Stimulated activated CD4-positive, alpha-beta T cell treated with anti-CD3 and anti-CD28 coated beads, TNF-alpha, amount 100 ng/mL, for 4 hours (primary cell): ENCODE results near the gene TATDN3.
"Not testable (repeated sequence)": the region's sequence is repeated elsewhere in the genome, so short reads cannot be mapped to it uniquely, and the experiment has no call there.

Experiments
- DNase-seq, 3 experiments: peaks; one replicate each; pipeline ENCODE4 v3.0.0-alpha.2; 2020; ENCODE audit warnings: low read depth in 3 of 3

The TATDN3 gene

GRCh38 chr1:212791676-212792395 lies at the start of gene TATDN3, which contains the start of gene NSL1:
TATDN3 (plus strand) TSS chr1:212791894; CDS start chr1:212791922, 28 bp downstream.
NSL1 (minus strand) TSS chr1:212791777; CDS start chr1:212791763, 14 bp downstream.
- DNase-seq: peak; percentile 89 to 96 (median 90)

GRCh38 chr1:212743901-212744475 lies 47.7 kb upstream of the TATDN3 start:
- DNase-seq: no peak

- no peak for DNase-seq
These were observed 46.4 kb upstream of the TATDN3 start for GRCh38 chr1:212745303-212745702.

- DNase-seq: no peak
These were observed 45.1 kb upstream of the TATDN3 start for GRCh38 chr1:212746546-212746945.

GRCh38 chr1:212749821-212750535 lies 41.7 kb upstream of the TATDN3 start:
- no peak for DNase-seq

GRCh38 chr1:212752252-212752933 lies 39.3 kb upstream of the TATDN3 start:
- DNase-seq: no peak

- DNase-seq: no peak
These were observed 38.7 kb upstream of the TATDN3 start for GRCh38 chr1:212752934-212753497.

GRCh38 chr1:212753749-212754148 lies 37.9 kb upstream of the TATDN3 start:
- no peak for DNase-seq

- no peak for DNase-seq
These were observed 37.5 kb upstream of the TATDN3 start for GRCh38 chr1:212754193-212754592.

GRCh38 chr1:212754680-212755079 lies 37.0 kb upstream of the TATDN3 start:
- no peak for DNase-seq

- DNase-seq: no peak
These were observed 32.0 kb upstream of the TATDN3 start for GRCh38 chr1:212759683-212760082.

- DNase-seq: peak; percentile 21 to 41 (median 26)
These were observed 31.4 kb upstream of the TATDN3 start for GRCh38 chr1:212760126-212760823.

- no peak for DNase-seq
These were observed 29.5 kb upstream of the TATDN3 start for GRCh38 chr1:212762234-212762633.

- DNase-seq: no peak
These were observed 28.9 kb upstream of the TATDN3 start for GRCh38 chr1:212762839-212763238.

GRCh38 chr1:212764718-212765281 lies 26.9 kb upstream of the TATDN3 start:
- DNase-seq: not testable (repeated sequence)

- not testable (repeated sequence) for DNase-seq
These were observed 24.9 kb upstream of the TATDN3 start for GRCh38 chr1:212766825-212767224.

GRCh38 chr1:212769459-212770167 lies 22.1 kb upstream of the TATDN3 start:
- no peak for DNase-seq

GRCh38 chr1:212771341-212771740 lies 20.4 kb upstream of the TATDN3 start:
- no peak for DNase-seq

- no peak for DNase-seq
These were observed 18.7 kb upstream of the TATDN3 start for GRCh38 chr1:212773011-212773410.

- DNase-seq: no peak
These were observed 17.1 kb upstream of the TATDN3 start for GRCh38 chr1:212774584-212774983.
